ENCODE measurements around the gene PDE3B. TPM values are rescaled to one million over a fixed set of nuclear protein-coding genes. Genes with fewer than 3 reads are reported as not detected.
"Not testable (repeated sequence)": the region's sequence is repeated elsewhere in the genome, so short reads cannot be mapped to it uniquely, and the experiment has no call there.

Gene PDE3B
- polyA plus RNA-seq, 1 donor (not counting 4 experiments of a cell fraction or from before 2014, with no cell fraction given): 0.01 TPM

DNA sequence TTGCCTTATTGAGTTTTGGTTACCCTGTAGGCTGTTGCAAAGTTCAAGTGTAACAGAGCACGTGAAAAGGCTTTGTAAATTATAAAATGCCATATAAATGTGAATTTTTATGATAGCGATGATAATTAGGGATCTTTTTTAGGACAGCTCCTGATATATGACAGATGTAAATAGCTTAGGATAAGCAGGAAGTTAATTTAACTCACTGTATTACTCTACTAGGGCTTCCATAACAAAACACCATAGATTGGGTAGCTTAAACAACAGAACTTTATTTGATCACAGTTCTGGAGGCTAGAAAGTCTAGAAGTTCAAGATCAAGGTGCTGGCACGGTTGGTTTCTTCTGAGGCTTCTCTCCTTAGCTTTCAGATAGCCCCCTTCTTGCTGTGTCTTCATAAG, 17.0 kb upstream of the PDE3B start:
- FAIRE-seq: no peak
- Histone ChIP-seq H3K36me3 (ENCODE audit: control insufficient read depth in 2 of 2, extremely low read depth in 1 of 2, insufficient read depth in 2 of 2, low read length in 2 of 2) (no peaks in the 10 kb centered on the region), H3K9me3 (ENCODE audit: control insufficient read depth, low read depth, low read length) (no peaks in the 10 kb centered on the region), H3K9me1 (ENCODE audit: control insufficient read depth, extremely low read depth, insufficient read depth, low read length) (no peaks in the 10 kb centered on the region), H3K9ac (ENCODE audit: control insufficient read depth, extremely low read depth, insufficient read depth, low read length) (no peak overlapping the region), H3K4me1 (ENCODE audit: control insufficient read depth, extremely low read depth, insufficient read depth, low read length) (no peaks in the 10 kb centered on the region), H3K79me2 (ENCODE audit: control insufficient read depth, insufficient read depth, low read length) (no peaks in the 10 kb centered on the region), H3K27me3 (ENCODE audit: control insufficient read depth, extremely low read depth, insufficient read depth, low read length) (no peaks in the 10 kb centered on the region), H4K20me1 (ENCODE audit: control insufficient read depth, extremely low read depth, insufficient read depth, low read length) (no peaks in the 10 kb centered on the region), H3K27ac (ENCODE audit: control insufficient read depth, insufficient read depth, low read length) (no peak overlapping the region), H3K4me3 (ENCODE audit: control insufficient read depth in 2 of 3, extremely low read depth in 1 of 3, insufficient read depth in 2 of 3, low read depth in 1 of 3, low read length in 3 of 3) (no peak overlapping the region), H2AFZ (ENCODE audit: control insufficient read depth, low read length) (no peak overlapping the region), H3K4me2 (ENCODE audit: control insufficient read depth, extremely low read depth, insufficient read depth, low read depth, low read length) (no peak overlapping the region)
- dilution Hi-C loops (cut with MboI; ENCODE audit: extremely low pct_ligation_motif_present, low sequenced_read_pairs): no loop called here
- DNase-seq (ENCODE audit: low read depth, low spot score): no peak
- TF ChIP-seq, protein P1, sequence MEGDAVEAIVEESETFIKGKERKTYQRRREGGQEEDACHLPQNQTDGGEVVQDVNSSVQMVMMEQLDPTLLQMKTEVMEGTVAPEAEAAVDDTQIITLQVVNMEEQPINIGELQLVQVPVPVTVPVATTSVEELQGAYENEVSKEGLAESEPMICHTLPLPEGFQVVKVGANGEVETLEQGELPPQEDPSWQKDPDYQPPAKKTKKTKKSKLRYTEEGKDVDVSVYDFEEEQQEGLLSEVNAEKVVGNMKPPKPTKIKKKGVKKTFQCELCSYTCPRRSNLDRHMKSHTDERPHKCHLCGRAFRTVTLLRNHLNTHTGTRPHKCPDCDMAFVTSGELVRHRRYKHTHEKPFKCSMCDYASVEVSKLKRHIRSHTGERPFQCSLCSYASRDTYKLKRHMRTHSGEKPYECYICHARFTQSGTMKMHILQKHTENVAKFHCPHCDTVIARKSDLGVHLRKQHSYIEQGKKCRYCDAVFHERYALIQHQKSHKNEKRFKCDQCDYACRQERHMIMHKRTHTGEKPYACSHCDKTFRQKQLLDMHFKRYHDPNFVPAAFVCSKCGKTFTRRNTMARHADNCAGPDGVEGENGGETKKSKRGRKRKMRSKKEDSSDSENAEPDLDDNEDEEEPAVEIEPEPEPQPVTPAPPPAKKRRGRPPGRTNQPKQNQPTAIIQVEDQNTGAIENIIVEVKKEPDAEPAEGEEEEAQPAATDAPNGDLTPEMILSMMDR (optimal IDR thresholded peaks at IDR 0.05 in 1 of 3, IDR thresholded peaks at IDR 0.05 in 1 of 3, conservative IDR thresholded peaks at IDR 0.05 in 1 of 3; ENCODE audit: extremely low read depth in 1 of 3, insufficient read depth in 2 of 3, low read length in 3 of 3): no peak
- TF ChIP-seq EZH2 (IDR thresholded peaks at IDR 0.05; ENCODE audit: low read length): no peak

DNA sequence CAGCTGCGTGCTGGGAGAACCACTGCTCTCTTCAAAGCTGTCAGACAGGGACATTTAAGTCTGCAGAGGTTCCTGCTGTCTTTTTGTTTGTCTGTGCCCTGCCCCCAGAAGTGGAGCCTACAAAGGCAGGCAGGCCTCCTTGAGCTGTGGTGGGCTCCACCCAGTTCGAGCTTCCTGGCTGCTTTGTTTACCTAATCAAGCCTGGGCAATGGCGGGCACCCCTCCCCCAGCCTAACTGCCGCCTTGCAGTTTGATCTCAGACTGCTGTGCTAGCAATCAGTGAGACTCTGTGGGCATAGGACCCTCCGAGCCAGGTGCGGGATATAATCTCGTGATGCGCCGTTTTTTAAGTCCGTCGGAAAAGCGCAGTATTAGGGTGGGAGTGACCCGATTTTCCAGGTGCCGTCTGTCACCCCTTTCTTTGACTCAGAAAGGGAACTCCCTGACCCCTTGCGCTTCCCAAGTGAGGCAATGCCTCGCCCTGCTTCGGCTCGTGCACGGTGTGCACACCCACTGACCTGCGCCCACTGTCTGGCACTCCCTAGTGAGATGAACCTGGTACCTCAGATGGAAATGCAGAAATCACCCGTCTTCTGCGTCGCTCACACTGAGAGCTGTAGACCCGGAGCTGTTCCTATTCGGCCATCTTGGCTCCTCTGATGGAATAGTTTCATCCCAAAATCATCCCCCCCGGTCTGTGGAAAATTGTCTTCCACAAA, 9.9 kb upstream of the PDE3B start:
- H3K27ac ChIP-seq (ENCODE audit: control insufficient read depth, insufficient read depth, low read length); H3K79me2 ChIP-seq (ENCODE audit: control insufficient read depth, insufficient read depth, low read length); H3K36me3 ChIP-seq (ENCODE audit: control insufficient read depth in 2 of 2, extremely low read depth in 1 of 2, insufficient read depth in 2 of 2, low read length in 2 of 2); H3K27me3 ChIP-seq (ENCODE audit: control insufficient read depth, extremely low read depth, insufficient read depth, low read length); H3K9me1 ChIP-seq (ENCODE audit: control insufficient read depth, extremely low read depth, insufficient read depth, low read length); H3K9me3 ChIP-seq (ENCODE audit: control insufficient read depth, low read depth, low read length); H4K20me1 ChIP-seq (ENCODE audit: control insufficient read depth, extremely low read depth, insufficient read depth, low read length); FAIRE-seq; dilution Hi-C loops (cut with MboI; ENCODE audit: extremely low pct_ligation_motif_present, low sequenced_read_pairs); H3K4me2 ChIP-seq (ENCODE audit: control insufficient read depth, extremely low read depth, insufficient read depth, low read depth, low read length); H2AFZ ChIP-seq (ENCODE audit: control insufficient read depth, low read length); H3K9ac ChIP-seq (ENCODE audit: control insufficient read depth, extremely low read depth, insufficient read depth, low read length); H3K4me1 ChIP-seq (ENCODE audit: control insufficient read depth, extremely low read depth, insufficient read depth, low read length); H3K4me3 ChIP-seq (ENCODE audit: control insufficient read depth in 2 of 3, extremely low read depth in 1 of 3, insufficient read depth in 2 of 3, low read depth in 1 of 3, low read length in 3 of 3); DNase-seq (ENCODE audit: low read depth, low spot score): not testable (repeated sequence)

DNA sequence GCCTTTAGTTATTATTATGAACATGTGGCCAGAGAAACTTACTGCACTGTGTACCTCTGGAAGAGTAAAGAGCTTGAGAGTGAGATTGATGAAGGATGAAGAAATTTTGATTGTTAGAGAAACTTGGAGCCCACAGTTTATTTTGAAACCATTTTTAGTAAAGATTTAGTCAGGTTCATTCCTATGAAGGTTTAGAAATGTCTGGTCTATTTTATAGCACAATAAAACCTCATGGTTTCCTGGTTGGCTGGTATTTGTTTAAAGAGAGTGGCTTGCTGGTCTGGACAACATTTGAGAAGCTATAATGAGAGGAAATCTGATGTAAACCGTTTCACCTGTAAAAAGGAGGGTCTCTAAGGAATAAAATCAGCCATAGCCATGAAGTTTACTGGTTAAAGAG, 8.8 kb upstream of the PDE3B start:
- H3K27ac ChIP-seq (ENCODE audit: control insufficient read depth, insufficient read depth, low read length): no peak overlapping the region
- no peak overlapping the region for H3K9ac ChIP-seq (ENCODE audit: control insufficient read depth, extremely low read depth, insufficient read depth, low read length)
- FAIRE-seq (no peak), DNase-seq (ENCODE audit: low read depth, low spot score) (no peak)
- TF ChIP-seq, protein P1 (optimal IDR thresholded peaks at IDR 0.05 in 1 of 3, IDR thresholded peaks at IDR 0.05 in 1 of 3, conservative IDR thresholded peaks at IDR 0.05 in 1 of 3; ENCODE audit: extremely low read depth in 1 of 3, insufficient read depth in 2 of 3, low read length in 3 of 3): no peak
- no peak for TF ChIP-seq EZH2 (IDR thresholded peaks at IDR 0.05; ENCODE audit: low read length)
- no peak overlapping the region for H3K4me3 ChIP-seq (ENCODE audit: control insufficient read depth in 2 of 3, extremely low read depth in 1 of 3, insufficient read depth in 2 of 3, low read depth in 1 of 3, low read length in 3 of 3)
- no peaks in the 10 kb centered on the region for H3K9me1 ChIP-seq (ENCODE audit: control insufficient read depth, extremely low read depth, insufficient read depth, low read length)
- H3K4me2 ChIP-seq (ENCODE audit: control insufficient read depth, extremely low read depth, insufficient read depth, low read depth, low read length): no peak overlapping the region
- no peaks in the 10 kb centered on the region for H3K4me1 ChIP-seq (ENCODE audit: control insufficient read depth, extremely low read depth, insufficient read depth, low read length)
- no peaks in the 10 kb centered on the region for H4K20me1 ChIP-seq (ENCODE audit: control insufficient read depth, extremely low read depth, insufficient read depth, low read length)
- H3K36me3 ChIP-seq (ENCODE audit: control insufficient read depth in 2 of 2, extremely low read depth in 1 of 2, insufficient read depth in 2 of 2, low read length in 2 of 2): no peaks in the 10 kb centered on the region
- H3K9me3 ChIP-seq (ENCODE audit: control insufficient read depth, low read depth, low read length): no peaks in the 10 kb centered on the region
- dilution Hi-C loops (cut with MboI; ENCODE audit: extremely low pct_ligation_motif_present, low sequenced_read_pairs): no loop called here
- H3K79me2 ChIP-seq (ENCODE audit: control insufficient read depth, insufficient read depth, low read length): no peaks in the 10 kb centered on the region
- H2AFZ ChIP-seq (ENCODE audit: control insufficient read depth, low read length): no peak overlapping the region
- H3K27me3 ChIP-seq (ENCODE audit: control insufficient read depth, extremely low read depth, insufficient read depth, low read length): peaks cover 4% of the 10 kb centered on the region

Measured in keratinocyte (primary cell).